GM21619 (cell line): ENCODE data around the gene MKI67.
A peak's percentile ranks its signal among the peaks of the same experiment; 100 is the strongest.
"Not testable (repeated sequence)": the region's sequence is repeated elsewhere in the genome, so short reads cannot be mapped to it uniquely, and the experiment has no call there.

ENCODE experiments used
- ATAC-seq: cut with Tn5 transposase; IDR thresholded peaks from one replicate; pipeline ENCODE4 v1.9.1; 2021; ENCODE audit not compliant: unreplicated experiment

The MKI67 gene, protein sequence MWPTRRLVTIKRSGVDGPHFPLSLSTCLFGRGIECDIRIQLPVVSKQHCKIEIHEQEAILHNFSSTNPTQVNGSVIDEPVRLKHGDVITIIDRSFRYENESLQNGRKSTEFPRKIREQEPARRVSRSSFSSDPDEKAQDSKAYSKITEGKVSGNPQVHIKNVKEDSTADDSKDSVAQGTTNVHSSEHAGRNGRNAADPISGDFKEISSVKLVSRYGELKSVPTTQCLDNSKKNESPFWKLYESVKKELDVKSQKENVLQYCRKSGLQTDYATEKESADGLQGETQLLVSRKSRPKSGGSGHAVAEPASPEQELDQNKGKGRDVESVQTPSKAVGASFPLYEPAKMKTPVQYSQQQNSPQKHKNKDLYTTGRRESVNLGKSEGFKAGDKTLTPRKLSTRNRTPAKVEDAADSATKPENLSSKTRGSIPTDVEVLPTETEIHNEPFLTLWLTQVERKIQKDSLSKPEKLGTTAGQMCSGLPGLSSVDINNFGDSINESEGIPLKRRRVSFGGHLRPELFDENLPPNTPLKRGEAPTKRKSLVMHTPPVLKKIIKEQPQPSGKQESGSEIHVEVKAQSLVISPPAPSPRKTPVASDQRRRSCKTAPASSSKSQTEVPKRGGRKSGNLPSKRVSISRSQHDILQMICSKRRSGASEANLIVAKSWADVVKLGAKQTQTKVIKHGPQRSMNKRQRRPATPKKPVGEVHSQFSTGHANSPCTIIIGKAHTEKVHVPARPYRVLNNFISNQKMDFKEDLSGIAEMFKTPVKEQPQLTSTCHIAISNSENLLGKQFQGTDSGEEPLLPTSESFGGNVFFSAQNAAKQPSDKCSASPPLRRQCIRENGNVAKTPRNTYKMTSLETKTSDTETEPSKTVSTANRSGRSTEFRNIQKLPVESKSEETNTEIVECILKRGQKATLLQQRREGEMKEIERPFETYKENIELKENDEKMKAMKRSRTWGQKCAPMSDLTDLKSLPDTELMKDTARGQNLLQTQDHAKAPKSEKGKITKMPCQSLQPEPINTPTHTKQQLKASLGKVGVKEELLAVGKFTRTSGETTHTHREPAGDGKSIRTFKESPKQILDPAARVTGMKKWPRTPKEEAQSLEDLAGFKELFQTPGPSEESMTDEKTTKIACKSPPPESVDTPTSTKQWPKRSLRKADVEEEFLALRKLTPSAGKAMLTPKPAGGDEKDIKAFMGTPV (N-terminal part only)

DNA sequence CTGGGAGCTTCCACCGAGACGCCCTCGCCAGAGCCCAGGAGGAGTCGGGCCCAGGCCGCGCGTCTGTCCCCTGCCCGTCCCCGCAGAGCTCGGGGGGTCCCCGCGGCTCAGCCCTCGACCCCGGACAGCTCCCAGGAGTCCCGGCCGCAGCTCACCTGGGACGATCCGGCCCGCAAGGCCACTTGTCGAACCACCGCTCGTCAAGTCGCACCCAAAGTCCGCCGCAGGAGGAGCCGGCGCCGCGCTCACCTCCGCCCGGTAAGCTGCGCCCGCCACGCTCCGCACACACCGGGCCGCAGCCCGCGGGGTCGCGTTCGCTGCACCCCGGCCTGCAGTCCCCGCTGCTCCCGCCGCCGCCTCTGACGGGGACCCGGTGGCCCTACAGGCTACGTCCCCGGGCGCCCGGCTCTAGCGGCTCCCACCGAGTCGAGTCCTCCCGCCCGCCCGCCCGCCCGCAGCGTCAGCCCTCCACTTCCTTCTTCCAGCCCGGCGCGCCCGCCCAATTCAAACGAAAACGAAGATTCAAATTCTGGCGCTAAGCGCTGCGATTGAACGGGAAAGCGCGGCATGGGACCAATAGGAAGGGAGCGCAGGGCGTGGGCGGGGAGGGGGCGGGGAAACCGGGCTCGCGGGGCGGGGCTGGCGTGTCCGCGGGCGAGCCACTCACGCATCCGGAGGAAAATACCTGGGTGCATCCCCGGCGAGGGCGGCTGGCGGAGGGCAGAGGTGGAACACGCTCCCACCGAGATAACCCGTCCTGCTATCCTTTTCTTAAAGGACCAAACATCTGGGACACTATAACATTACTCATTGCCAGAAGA, at the start of gene MKI67:
Gene MKI67 (minus strand): TSS at position 480 of the 821 bp plus-strand sequence. CDS start 756 bp downstream, outside the sequence.
- peak; percentile 77 for ATAC-seq

DNA sequence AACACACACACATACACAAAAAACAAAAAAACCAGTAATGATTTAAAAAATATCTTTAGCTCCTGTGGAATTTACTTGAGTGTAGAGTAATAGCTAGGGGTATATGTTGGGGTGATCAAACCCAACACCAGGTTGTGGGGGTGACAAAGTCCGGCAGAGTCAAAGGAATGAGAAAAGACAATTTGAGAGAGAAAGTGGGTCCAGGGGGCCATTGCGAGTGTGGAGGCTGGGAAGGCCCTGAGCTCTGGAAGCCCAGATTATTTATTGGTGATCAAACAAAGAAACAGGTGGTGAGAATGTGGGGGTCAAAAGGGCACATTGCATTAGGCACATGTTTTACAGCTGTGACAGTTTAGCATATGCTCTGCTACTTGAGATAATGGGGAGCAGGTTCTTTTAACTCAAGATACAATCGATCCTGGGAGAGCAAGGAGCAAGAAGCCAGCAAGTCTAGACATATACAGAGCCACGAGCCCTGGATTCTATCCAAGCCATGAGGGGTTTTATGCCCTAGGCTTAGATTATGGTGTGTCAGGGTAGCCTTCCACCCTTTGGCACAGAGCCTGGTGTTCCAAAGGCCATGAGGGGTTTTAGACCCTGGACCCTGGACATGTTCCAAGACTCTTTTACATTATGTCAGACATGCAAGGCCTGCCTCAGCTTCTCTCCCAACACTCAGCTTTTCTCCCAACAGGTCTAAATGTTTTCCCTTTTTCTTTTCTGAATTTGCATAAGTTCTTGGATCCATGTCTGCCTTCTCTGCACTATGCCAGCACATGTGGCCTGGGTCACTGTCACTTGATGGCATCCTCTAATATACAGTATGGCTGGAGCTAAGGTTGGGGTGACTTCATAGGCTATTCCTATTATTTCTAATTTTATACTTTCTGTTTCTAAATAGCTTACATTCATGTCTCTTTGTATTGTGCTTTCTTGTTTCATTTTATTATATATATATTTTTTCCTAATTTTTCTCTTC, 48.6 kb upstream of the MKI67 start:
- no peak for ATAC-seq

DNA sequence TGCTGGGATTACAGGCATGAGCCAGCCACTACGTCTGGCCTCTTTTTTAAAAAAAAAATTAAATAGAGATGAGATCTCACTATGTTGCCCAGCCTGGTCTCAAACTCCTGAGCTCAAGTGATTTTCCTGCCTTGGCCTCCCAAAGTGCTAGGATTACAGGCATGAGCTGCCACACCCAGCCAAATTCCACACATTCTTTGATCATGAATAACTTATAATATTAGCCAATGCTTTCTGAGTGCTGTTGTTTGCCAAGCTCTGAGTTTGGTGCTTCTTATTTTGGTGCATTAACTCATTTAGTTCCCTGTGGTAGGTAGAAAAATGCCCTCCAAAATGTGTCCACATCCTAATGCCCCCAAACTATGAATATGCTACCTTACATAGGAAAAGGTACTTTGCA, 47.2 kb upstream of the MKI67 start:
- no peak for ATAC-seq

DNA sequence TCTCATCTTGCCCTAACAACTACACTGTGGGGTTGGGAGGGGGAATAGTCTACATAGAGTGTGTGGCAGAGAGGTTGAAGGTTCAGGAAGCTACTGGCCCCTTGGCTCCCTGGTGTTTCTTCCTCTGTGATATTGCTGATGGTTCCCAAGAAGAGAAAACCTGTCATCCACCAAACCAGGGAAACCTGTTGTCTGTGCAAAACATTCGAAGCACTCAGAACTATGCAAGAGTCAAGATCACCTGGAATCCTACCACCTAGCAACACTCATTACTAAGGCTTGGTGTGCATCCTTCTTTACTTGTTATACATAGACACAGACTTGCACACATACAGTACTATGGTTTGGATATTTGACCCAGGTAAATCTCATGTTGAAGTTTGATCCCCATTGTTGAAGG, 46.5 kb upstream of the MKI67 start:
- ATAC-seq, result no peak

DNA sequence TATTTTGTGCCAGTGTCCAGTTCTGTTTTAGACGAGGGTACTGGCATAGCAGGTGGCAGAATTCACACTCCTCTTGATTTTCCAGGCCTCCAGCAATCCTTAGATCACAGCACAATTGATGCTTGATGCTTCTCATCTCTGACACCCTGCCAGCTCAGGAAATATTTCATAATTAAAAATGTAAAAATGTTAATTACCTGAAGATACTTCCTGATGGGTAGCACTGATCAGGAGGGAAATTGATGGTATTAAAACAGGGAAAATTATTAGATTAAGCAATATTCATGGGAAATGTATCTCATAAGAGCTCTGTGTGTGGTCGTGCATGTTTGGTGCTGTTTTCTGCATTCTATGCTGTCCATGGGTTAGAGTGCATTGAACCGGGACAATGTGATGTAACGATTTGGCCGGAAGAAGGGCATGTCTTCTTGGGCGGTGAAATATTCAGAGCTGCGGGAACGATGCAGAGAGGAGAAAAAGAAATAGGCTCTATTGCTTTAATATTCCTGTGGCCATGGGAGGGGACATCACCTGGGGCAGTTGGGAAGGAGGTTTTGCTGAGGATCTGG, 43.7 kb upstream of the MKI67 start:
- ATAC-seq, result no peak

DNA sequence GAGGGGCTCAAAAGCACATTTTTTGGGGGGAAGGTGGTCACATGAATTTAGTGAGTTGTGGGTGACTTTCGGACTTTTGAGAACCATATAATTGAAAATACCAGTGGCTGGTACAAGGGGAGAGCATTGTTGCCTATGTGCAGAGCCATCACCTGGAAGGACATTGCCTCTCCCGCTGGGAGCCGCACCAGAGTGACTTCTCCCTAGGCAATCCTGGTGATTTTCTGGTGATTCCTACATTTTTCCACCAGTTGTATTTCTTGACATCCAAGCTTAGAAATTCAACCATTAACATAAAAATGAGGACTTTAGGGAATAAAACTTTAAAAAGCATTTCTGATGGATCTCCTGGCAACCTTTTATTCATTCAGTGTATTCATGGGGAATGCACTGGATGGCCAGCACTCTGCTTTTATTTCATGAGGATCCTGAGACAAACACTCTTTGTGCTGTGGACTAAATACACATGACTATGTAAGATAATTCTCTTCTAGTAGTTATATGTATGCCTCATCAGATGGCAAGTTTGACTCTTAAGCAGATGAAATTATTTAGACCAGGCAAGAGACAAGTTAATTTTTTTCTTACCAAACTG, 41.8 kb upstream of the MKI67 start:
- ATAC-seq, result no peak

DNA sequence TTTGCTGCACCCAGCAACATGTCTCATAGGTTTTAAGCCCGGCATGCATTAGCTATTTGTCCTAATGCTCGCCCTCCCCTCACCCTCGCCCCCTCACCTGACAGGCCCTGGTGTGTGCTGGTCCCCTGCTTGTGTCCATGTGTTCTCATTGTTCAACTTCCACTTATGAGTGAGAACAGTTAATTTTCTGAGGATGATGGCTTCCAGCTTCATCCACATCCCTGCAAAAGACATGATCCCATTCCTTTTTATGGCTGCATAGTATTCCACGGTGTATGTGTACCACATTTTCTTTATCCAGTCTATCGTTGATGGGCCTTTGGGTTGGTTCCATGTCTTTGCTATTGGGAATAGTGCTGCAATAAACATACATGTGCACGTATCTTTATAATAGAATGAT, 40.9 kb upstream of the MKI67 start:
- ATAC-seq, result not testable (repeated sequence)

DNA sequence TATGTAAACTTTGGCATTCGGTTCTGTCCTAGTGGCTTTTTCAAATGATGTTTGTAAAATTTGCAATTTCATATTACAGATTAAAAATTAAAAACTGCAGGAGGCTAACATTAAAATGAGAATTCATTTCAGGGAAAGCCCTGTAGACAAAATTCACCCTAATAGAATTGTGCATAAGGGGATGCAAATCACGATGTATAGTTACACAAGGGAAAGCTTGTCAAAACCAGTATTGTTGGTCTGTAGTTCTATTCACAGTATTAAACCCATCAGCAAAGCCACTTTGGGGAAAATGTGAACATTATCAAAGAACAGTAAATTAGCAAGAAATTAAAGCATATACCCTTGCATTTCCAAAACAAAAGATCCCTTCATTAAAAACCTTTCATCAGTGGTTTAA, 39.9 kb upstream of the MKI67 start:
- no peak for ATAC-seq

DNA sequence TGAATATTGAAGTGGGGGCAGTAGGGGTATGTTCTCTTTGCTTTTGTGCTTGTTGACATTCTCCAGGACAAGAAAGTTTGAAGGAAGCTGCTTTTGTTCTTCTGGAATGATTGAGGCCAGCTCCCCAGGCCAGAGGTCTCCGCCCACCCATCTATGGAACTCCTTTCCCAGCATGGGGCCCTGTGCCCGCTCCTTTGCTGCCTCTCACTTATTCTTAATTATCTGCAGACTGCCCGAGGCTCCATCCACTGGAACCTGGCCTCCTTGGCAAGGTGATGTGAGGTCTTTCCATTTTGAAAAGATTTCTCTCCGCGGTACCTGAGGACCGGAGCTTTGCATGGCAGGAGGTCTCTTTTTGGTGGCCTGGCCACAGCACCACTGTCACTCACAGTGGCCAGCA, 39.3 kb upstream of the MKI67 start:
- ATAC-seq, result no peak

DNA sequence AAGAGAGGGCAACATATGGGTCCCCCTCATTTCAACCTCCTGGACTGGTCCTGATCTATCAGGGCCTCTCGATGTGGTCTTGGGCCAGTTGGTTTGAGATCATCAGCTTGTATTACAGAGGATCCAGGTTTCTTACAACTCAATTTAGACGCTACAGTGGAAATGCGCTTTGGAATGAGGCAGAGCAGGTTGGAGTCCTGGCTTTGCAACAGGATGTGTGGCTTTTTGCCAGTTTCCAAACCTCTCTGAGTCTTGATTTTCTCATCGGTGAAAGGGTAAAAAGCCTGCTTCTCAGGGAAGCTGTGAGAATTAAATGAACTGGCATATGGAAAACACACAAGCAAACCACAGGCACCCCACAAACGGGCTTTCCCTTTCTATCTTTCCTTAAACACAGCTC, 37.5 kb upstream of the MKI67 start:
- no peak for ATAC-seq

DNA sequence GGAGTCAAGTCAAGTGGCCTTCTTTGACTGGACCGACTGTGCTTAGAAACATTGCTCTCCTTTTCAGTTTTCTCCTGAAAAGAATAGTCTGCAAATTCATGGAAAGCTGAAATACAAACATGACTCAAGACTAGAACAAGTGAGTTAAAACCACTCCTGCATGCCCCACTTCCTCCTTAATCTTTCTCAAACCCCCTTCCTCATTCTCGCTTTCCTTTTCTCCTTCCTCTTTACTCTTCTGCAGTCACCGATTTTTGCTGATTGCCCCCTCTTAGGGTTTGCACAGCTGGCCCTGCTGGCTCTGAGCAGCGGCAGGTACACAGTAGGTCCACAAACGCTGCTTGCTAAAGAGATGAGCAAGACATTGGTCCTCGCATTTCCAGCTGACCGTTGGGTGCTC, 34.8 kb upstream of the MKI67 start:
- no peak for ATAC-seq

DNA sequence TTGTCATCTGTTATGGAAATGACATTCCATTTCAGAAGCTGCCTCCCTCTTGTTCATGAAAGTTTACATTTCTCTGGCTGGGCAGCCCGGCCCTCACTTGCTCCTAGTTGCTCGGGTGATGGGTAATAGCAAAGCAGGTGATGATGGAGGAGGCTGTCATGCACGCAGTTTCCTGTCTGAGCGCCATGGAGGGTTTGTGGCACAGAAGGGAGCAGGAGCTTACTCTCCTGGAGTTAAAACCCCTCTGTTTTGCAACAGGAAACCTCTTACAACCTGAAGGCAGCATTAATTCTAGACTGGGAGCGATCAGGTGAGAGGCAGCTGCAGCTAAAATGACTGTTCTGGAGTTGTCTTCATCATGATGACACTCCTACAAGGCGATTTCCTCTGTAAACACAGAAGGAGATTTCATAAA, 34.1 kb upstream of the MKI67 start:
- ATAC-seq, result no peak

DNA sequence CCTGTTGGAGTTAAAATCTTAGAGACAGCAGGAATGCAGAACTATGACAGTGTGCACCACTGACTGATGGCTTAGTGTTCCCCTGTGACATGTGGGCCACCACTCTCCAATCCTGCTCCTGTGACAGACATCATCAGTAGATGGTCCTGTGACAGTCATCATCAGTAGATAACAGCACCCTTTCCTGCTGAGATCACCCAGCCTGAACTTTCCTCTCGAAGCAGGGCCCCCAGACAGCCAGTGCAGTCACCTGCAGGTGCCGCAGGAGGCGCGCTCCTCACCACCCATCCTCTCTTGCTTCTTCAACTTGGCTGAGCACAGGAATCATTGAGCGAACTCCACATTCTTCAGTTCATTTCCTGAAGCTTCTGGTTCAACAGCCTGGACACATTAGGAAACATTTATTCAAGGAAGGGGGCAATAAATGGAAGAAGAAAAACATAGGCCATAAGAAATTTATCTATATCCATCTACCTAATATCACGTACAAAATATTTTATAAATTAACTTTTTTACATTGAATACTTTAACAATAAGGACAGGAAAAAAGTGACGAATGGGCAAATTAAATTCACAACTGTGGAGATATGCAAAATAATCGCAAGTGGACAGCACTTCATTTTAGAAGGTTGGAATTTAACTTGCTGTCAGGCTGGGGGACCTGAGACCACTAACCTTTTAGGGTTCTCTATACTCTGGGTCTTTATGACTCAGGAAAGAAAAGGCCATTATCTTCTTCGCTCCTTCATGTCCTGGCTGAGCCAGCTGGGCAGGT, 32.0 kb upstream of the MKI67 start:
- ATAC-seq, result no peak

DNA sequence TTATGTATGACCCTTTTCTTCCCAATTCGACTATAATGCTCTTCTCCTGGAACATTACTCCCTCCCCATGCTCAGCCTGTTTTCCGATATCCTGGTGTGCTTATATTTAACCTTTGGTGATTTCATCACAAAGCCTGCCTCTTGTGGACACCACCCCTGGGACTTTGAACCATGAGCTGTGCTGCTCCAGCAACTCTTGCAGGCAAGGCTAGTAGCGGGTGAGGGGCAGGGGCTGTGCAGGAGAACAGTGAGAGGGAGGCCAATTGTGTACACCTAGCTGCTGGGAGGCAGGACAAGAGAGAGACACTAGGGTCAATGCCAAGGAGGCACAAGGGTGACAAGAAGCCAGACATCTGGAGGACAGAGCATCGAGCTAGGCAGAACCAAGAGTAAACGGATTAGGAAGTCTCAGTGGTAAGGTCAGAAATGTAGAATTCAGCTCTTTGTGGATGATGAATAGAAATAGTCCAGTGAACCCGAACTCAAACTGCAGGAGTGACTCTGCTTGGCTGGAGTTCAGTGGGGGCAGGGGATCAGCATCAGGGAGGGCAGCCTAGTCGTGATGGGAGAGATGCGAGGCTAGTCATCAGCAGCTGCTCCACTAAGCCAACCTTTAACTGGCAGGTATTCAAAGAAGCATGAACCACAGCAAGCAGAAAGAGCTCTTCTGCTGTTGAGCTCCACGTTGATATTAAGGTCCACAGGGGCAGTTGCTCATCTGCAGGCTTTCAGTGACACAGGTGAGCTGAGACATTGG, 31.0 kb upstream of the MKI67 start:
- ATAC-seq, result no peak

DNA sequence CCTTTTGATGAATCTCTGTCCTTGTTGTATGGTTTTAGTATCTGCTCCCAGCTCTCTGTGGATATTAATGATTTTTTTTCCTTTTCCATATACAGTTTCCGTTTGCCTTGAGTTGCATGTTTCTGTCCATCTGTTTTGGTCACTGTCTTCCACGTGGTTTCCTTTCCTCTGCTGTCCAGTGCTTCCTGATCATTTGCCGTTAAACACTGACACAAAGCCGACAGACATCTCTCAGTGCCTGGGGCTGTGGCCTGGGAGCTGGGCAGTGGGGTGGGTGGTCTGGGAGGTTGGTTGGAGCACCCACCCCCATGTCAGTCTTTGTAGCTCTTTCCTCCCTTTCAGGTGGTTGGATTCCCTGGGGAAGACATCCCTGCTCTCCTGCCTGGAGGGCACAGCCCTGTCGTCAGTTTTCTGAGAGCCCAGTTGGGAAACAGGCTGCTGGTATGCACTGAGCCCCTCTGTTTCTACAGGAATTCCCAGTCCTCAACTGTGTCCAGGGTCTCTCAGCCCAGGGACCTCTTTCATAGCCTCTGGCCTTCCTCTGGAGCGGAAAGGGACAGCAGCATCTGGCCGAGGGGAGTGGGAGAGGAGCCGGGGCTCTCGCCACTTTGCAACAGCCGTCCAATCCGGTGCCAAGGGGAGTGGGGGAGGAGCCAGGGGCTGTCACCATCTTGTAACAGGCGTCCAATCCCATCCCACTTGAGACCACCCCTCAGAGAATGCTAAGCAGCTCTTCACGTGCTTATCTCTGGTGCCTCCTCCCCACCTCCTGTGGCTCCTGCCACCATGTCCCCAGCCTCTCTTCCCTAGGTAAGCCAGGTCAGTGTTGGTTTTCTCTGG, 26.7 kb upstream of the MKI67 start:
- ATAC-seq, result no peak

DNA sequence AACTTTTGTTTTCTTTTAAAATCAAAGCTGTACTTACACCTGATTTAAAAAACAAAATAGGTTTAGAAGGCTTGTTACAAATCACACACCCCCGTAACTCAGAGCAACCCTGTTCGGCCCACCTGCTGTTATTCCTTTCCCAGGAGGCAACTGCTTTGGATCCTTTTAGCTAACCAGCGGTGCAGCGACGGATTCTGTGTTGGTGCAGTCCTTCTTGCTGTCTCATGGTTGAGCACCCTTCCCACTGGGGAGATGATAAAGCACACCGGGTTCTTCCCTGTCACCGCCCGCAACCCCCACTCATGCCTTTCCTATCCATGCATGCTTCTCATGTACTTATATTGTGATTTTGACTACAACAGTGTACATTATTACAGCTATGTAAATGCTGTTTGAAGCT, 24.8 kb upstream of the MKI67 start:
- no peak for ATAC-seq
